Activated T-helper 17 cell treated with anti-CD3 and anti-CD28 coated beads, Interleukin-2, amount 50 U/mL, for 72 hours (primary cell): ENCODE data around the gene CENPV. TPM values are rescaled to one million over a fixed set of nuclear protein-coding genes. Genes with fewer than 3 reads are reported as not detected.
"Not testable (repeated sequence)": the region's sequence is repeated elsewhere in the genome, so short reads cannot be mapped to it uniquely, and the experiment has no call there.

Experiments used
- ATAC-seq: fragments of 150-1000 bp; cut with Tn5 transposase; replicated peaks from 2 replicates; pipeline ENCODE4 v1.10.0; 2021; ENCODE audit warnings: mild to moderate bottlenecking, moderate library complexity
- H3K27ac Mint-ChIP-seq: one replicate; pipeline ENCODE4 v1.8.0; 2022; ENCODE audit warnings: mixed read lengths
- H3K27me3 Mint-ChIP-seq: one replicate; pipeline ENCODE4 v1.8.0; 2022; ENCODE audit warnings: mixed read lengths
- H3K36me3 Mint-ChIP-seq: one replicate; pipeline ENCODE4 v1.8.0; 2022; ENCODE audit warnings: low read depth, mild to moderate bottlenecking, mixed read lengths
- H3K4me1 Mint-ChIP-seq: one replicate; pipeline ENCODE4 v1.8.0; 2022; ENCODE audit warnings: mixed read lengths
- H3K4me3 Mint-ChIP-seq: one replicate; pipeline ENCODE4 v1.8.0; 2022; ENCODE audit warnings: mild to moderate bottlenecking, mixed read lengths
- H3K9me3 Mint-ChIP-seq: one replicate; pipeline ENCODE4 v1.8.0; 2022; ENCODE audit warnings: mixed read lengths
- total RNA-seq, 2 donors: library from RNA; stranded (reverse); gene quantifications; one replicate each; pipeline ENCODE4 v1.2.3, GENCODE V29; 2022

CENPV gene
- 10 to 100 TPM; 17.5 to 43.5 TPM for total RNA-seq

DNA sequence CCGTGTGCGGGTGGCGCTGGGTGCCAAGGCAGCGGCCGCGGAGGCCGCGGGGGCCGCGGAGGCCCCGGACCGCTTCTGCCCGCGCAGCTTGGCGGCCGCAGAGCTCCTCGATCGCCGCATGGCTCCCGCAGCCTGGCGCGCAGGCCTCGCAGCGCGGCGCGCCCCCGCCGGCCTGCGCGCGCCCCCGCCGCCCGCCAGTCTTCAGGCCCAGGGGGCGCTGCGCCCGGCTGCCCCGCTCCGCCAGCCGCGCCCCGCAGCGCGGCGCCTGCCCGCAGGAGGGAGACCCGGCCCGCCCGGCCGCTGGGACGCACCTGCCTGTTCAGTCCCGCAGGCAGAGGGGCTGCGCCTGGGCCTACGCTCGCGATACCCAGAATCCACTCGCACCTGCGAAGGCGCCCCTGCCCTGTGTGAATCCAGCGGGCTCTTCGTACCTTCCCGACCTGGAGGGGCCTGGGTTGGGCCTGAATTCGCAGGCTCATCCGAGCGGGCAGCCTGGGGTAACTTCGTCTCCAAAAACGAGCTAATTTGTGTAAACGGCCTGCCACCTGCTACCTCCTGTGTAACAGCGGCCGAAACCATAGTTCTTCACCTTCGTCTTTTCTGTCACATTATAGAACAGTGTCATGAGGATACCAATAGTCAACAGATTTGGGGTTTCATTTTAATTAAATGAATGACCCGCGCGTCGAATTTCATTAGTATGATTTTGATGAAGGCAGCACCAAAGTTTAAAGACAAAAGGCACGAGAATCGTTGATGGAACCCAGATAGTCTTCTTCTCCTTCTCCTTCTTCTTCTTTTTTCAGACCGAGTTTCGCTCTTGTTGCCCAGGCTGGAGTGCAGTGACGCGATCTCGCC, at the start of gene CENPV:
Gene CENPV, minus strand, starts transcription at position 153 of the 858 bp plus-strand sequence. Its CDS starts 33 bp downstream, at position 120.
- ATAC-seq, result peak; percentile 83
- Mint-ChIP-seq H3K27ac (peak within 1 kb of the TSS; percentile 73), H3K36me3 (peaks cover 19% of the 10 kb centered on the region), H3K4me3 (peak within 1 kb of the TSS; percentile 95), H3K27me3 (no peaks in the 10 kb centered on the region), H3K4me1 (peaks cover 5% of the 10 kb centered on the region), H3K9me3 (no peaks in the 10 kb centered on the region)

DNA sequence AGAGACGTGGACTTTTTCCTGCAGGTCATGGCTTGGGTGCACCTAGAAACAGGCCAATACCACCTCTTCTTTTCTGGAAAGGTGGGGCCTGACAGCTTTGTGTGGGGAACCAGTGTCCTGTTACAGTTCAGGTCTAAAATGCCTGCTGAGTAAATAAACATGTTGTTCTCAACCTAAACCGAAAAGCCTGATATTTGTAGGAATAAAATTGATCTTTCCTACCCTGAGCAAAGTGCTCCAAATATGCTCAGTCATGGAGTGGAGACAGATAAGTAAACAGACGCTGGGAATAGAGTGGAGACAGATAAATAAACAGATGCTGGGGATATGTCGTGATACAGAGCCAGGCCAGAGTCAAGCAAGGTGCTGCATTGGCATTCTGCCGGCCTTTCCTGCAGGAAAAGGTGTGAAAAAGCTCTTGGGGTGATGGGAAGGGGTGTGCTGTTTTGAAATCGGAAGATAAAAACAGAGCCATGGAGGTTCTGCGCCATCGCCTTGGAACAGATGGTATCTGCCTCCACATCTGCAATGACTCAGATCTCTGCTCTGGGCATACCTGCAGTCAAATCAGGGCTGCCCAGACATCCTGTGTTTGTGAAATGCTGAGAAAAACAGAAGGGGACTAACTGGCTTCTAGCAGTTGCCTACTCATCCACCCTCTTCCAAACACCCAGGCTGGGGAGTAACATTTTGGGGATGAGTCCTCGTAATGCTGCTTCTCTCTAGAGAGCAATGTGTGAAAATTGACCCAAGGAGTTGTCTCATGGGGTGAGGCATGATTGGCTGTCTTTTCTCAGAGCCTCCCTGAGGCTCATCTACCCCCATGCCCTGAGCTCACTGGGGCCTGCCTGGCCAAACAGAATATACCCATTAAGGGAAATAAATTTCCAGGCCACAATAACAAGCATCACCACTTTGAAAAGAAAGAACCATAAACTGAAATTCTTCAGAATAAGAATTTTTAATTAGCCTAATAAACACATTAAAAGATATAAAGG, 45.3 kb upstream of the CENPV start:
- peaks cover 6% of the 10 kb centered on the region for H3K4me1 Mint-ChIP-seq
- peak overlapping the region; percentile 28 for H3K27ac Mint-ChIP-seq
- no peaks in the 10 kb centered on the region for H3K27me3 Mint-ChIP-seq
- H3K9me3 Mint-ChIP-seq, result no peaks in the 10 kb centered on the region
- H3K36me3 Mint-ChIP-seq, result no peaks in the 10 kb centered on the region
- no peak overlapping the region for H3K4me3 Mint-ChIP-seq
- ATAC-seq, result peak; percentile 77

DNA sequence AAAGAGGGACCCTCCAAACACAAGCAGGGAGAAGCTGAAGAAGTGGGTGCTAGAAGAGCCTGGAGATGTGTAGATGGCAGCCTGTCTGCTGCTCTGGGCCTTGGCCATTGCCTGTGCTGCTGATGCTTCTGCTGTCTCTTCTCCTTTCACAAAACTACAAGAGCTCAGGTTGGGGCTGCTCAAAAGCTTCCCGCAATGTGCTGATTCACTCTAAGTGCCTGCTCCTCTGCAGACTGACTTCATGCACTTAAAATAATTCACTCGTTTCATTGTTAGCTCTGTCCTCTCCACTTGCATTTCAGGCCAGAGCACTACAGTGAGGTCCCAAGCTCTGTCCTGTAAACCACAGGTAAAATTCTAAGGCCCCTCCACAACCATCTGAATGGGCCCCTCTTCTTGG, 43.4 kb upstream of the CENPV start:
- not testable (repeated sequence) for H3K4me1 Mint-ChIP-seq, ATAC-seq, H3K9me3 Mint-ChIP-seq, H3K36me3 Mint-ChIP-seq, H3K4me3 Mint-ChIP-seq, H3K27ac Mint-ChIP-seq, H3K27me3 Mint-ChIP-seq

DNA sequence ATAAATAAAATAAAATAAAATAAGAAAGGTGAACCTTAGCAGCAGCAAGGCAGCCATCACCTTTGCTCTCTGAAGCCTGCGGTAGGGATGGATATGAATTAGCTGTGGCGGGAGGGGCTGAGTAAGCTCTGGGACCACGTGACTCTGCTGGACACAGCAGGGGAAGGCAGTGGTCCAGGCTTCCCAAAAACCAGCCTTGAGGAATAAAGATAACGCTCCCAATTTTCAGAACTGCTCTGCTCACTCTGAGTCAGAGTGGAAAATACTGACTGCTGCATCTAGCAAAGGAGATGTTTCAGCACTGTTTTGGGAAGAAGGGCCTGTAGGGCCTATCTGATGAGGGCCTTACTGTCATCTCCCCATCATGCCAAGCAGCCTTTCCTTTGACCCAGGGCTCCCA, 42.6 kb upstream of the CENPV start:
- not testable (repeated sequence) for H3K27ac Mint-ChIP-seq, H3K9me3 Mint-ChIP-seq, H3K4me3 Mint-ChIP-seq, H3K4me1 Mint-ChIP-seq, H3K27me3 Mint-ChIP-seq, H3K36me3 Mint-ChIP-seq, ATAC-seq

DNA sequence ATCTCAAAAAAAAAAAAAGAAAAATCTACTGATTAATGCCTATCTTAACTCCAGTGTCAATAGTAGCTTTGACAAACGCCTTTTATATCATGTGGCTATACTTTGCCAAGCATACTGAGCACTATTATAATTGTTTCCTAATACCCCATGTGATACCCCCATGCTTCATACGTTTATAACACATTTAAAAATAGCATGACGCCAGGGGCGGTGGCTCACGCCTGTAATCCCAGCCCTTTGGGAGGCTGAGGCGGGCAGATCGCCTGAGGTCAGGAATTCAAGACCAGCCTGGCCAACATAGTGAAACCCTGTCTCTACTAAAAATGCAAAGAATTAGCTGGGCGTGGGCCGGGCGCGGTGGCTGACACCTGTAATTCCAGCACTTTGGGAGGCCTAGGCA, 39.2 kb upstream of the CENPV start:
- H3K4me1 Mint-ChIP-seq, H3K27me3 Mint-ChIP-seq, H3K36me3 Mint-ChIP-seq, ATAC-seq, H3K27ac Mint-ChIP-seq, H3K9me3 Mint-ChIP-seq, H3K4me3 Mint-ChIP-seq: not testable (repeated sequence)

DNA sequence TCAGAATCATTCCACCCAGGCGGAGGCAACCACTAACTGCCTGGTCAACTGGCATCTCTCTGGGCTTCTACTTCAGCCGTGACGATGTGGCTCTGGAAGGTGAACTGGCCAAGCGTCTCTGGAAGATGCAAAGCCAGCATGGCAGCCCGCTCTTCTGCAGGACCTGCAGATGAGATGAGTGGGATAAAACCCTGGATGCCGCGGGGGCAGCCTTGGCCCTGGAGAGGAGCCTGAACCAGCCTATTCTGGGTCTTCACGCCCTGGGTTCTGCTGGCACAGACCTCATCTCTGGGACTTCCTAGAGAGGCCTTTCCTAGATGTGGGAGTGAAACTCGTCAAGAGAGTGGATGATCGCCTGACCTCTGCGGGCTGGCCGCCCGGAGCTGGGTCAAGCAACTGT, 38.2 kb upstream of the CENPV start:
- no peaks in the 10 kb centered on the region for H3K9me3 Mint-ChIP-seq
- ATAC-seq, result no peak
- no peaks in the 10 kb centered on the region for H3K36me3 Mint-ChIP-seq
- no peak overlapping the region for H3K27ac Mint-ChIP-seq
- no peaks in the 10 kb centered on the region for H3K27me3 Mint-ChIP-seq
- H3K4me3 Mint-ChIP-seq, result no peak overlapping the region
- no peaks in the 10 kb centered on the region for H3K4me1 Mint-ChIP-seq

DNA sequence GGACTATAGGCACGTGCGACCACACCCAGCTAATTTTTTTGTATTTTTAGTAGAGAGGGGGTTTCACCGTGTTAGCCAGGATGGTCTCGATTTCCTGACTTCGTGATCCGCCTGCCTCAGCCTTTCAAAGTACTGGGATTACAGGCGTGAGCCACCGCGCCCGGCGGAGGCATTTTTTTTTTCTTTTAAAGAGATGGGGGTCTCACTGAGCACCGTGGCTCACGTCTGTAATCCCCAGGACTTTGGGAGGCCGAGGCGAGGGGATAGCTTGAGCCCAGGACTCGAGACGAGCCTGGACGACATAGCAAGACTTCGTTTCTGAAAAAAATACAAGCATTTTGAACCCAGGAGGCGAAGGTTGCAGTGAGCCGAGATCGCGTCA, 32.8 kb upstream of the CENPV start:
- peak overlapping the region; percentile 90 for H3K4me3 Mint-ChIP-seq
- peaks cover 25% of the 10 kb centered on the region for H3K4me1 Mint-ChIP-seq
- H3K9me3 Mint-ChIP-seq, H3K27me3 Mint-ChIP-seq, ATAC-seq, H3K27ac Mint-ChIP-seq: not testable (repeated sequence)
- peaks cover 38% of the 10 kb centered on the region for H3K36me3 Mint-ChIP-seq

- peak overlapping the region; percentile 98 for H3K4me3 Mint-ChIP-seq
- ATAC-seq, result no peak
- peaks cover 47% of the 10 kb centered on the region for H3K36me3 Mint-ChIP-seq
- no peaks in the 10 kb centered on the region for H3K27me3 Mint-ChIP-seq
- H3K4me1 Mint-ChIP-seq, result peaks cover 29% of the 10 kb centered on the region
- no peaks in the 10 kb centered on the region for H3K9me3 Mint-ChIP-seq
- peak overlapping the region; percentile 10 for H3K27ac Mint-ChIP-seq
Observed at GRCh38 chr17:16384557-16384956, 31.3 kb upstream of the CENPV start.

GRCh38 chr17:16383772-16384287, 30.6 kb upstream of the CENPV start:
- H3K9me3 Mint-ChIP-seq, result no peaks in the 10 kb centered on the region
- no peaks in the 10 kb centered on the region for H3K27me3 Mint-ChIP-seq
- peaks cover 29% of the 10 kb centered on the region for H3K4me1 Mint-ChIP-seq
- no peak for ATAC-seq
- H3K36me3 Mint-ChIP-seq, result peaks cover 47% of the 10 kb centered on the region
- H3K27ac Mint-ChIP-seq, result peak overlapping the region; percentile 35
- H3K4me3 Mint-ChIP-seq, result peak overlapping the region; percentile 98

- H3K9me3 Mint-ChIP-seq, result no peaks in the 10 kb centered on the region
- H3K27ac Mint-ChIP-seq, result peak overlapping the region; percentile 35
- ATAC-seq, result no peak
- peaks cover 29% of the 10 kb centered on the region for H3K4me1 Mint-ChIP-seq
- H3K4me3 Mint-ChIP-seq, result peak overlapping the region; percentile 98
- no peaks in the 10 kb centered on the region for H3K27me3 Mint-ChIP-seq
- peaks cover 47% of the 10 kb centered on the region for H3K36me3 Mint-ChIP-seq
Observed at GRCh38 chr17:16383216-16383615, 29.9 kb upstream of the CENPV start.

DNA sequence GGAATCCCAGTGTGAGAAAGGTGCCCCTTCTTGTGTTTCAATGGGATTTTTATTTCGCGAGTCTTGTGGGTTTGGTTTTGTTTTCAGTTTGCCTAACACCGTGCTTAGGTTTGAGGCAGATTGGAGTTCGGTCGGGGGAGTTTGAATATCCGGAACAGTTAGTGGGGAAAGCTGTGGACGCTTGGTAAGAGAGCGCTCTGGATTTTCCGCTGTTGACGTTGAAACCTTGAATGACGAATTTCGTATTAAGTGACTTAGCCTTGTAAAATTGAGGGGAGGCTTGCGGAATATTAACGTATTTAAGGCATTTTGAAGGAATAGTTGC, 28.2 kb upstream of the CENPV start:
- H3K4me1 Mint-ChIP-seq, result peaks cover 29% of the 10 kb centered on the region
- no peaks in the 10 kb centered on the region for H3K9me3 Mint-ChIP-seq
- peak overlapping the region; percentile 98 for H3K4me3 Mint-ChIP-seq
- H3K27ac Mint-ChIP-seq, result peak overlapping the region; percentile 100
- ATAC-seq, result peak; percentile 51
- H3K36me3 Mint-ChIP-seq, result peaks cover 47% of the 10 kb centered on the region
- H3K27me3 Mint-ChIP-seq, result no peaks in the 10 kb centered on the region

DNA sequence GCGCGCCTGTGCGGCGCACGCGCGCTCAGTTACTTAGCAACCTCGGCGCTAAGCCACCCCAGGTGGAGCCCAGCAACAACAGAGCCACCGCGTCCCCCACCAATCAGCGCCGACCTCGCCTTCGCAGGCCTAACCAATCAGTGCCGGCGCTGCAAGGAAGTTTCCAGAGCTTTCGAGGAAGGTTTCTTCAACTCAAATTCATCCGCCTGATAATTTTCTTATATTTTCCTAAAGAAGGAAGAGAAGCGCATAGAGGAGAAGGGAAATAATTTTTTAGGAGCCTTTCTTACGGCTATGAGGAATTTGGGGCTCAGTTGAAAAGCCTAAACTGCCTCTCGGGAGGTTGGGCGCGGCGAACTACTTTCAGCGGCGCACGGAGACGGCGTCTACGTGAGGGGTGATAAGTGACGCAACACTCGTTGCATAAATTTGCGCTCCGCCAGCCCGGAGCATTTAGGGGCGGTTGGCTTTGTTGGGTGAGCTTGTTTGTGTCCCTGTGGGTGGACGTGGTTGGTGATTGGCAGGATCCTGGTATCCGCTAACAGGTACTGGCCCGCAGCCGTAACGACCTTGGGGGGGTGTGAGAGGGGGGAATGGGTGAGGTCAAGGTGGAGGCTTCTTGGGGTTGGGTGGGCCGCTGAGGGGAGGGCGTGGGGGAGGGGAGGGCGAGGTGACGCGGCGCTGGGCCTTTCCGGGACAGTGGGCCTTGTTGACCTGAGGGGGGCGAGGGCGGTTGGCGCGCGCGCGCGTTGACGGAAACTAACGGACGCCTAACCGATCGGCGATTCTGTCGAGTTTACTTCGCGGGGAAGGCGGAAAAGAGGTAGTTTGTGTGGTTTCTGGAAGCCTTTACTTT, 27.6 kb upstream of the CENPV start, which contains the start of gene UBB:
Gene UBB, plus strand, starts transcription at position 452 of the 856 bp plus-strand sequence. CDS start 817 bp downstream, outside the sequence.
- peak; percentile 96 for ATAC-seq
- Mint-ChIP-seq H3K36me3 (peaks cover 47% of the 10 kb centered on the region), H3K27me3 (no peaks in the 10 kb centered on the region), H3K4me1 (peaks cover 29% of the 10 kb centered on the region), H3K4me3 (peak within 1 kb of the TSS; percentile 98), H3K27ac (peak within 1 kb of the TSS; percentile 100), H3K9me3 (no peaks in the 10 kb centered on the region)

GRCh38 chr17:16379654-16380053, 26.4 kb upstream of the CENPV start:
- peaks cover 26% of the 10 kb centered on the region for H3K4me1 Mint-ChIP-seq
- peaks cover 44% of the 10 kb centered on the region for H3K36me3 Mint-ChIP-seq
- no peak overlapping the region for H3K4me3 Mint-ChIP-seq

More at GRCh38 chr17:16379654-16380053, 26.4 kb upstream of the CENPV start:
- Mint-ChIP-seq H3K9me3 (no peaks in the 10 kb centered on the region), H3K27me3 (no peaks in the 10 kb centered on the region), H3K27ac (no peak overlapping the region)
- ATAC-seq, result no peak
